Glomerular visceral epithelial cell (primary cell): Measurements from ENCODE around the gene SELENOM.

Experiments
- DNase-seq: peaks from one replicate; pipeline ENCODE4 v3.0.0-alpha.2; 2016; ENCODE audit errors: extremely low spot score

Gene SELENOM

GRCh38 chr22:31091106-31091975 is 16.0 kb downstream of the SELENOM start:
- no peak for DNase-seq

DNA sequence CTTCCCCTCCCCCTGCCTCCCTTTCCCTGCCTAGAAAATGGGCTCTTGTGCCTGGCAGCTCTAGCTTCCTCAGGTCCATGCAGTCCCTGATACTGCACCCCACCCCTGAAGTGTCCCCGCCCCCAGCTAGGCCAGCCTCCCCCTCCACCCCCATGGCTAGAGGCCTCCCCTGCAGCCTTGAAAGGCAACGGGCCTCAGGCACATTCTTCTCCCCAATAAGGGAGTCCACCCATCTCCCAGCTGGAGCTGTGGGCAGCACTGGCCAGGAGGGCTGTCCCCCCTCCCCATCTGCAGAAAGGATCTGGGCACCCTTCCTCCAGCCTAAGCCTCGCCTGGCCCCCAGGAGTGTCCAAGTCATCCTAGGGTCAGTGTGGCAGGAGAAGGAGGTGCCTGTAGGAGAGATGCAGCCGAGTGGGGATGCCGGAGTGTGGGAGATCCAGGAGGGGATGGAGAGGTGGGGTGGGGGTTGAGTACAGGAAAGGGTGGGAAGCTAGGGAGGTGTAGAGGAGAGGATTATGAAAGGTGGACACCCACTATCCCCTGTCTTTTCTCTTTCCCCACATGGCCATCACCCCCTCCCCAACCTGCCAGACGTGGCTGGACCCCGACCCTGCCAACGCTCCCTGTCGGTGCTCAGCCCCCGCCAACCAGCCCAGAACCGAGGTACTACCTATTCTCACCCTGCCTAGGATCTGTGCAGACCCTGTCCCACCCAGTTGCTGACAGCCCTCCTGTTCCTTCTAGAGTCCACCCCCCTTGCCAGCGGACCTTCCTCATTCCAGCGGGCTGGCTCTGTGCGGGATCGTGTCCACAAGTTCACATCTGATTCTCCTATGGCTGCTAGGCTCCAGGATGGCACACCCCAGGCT is 16.9 kb downstream of the SELENOM start:
- DNase-seq = no peak

GRCh38 chr22:31089160-31090100 is 17.9 kb downstream of the SELENOM start:
- no peak for DNase-seq

- no peak for DNase-seq
These were observed 19.0 kb downstream of the SELENOM start for GRCh38 chr22:31088233-31088986.

- no peak for DNase-seq
These were observed 19.6 kb downstream of the SELENOM start for GRCh38 chr22:31087744-31088215.

DNA sequence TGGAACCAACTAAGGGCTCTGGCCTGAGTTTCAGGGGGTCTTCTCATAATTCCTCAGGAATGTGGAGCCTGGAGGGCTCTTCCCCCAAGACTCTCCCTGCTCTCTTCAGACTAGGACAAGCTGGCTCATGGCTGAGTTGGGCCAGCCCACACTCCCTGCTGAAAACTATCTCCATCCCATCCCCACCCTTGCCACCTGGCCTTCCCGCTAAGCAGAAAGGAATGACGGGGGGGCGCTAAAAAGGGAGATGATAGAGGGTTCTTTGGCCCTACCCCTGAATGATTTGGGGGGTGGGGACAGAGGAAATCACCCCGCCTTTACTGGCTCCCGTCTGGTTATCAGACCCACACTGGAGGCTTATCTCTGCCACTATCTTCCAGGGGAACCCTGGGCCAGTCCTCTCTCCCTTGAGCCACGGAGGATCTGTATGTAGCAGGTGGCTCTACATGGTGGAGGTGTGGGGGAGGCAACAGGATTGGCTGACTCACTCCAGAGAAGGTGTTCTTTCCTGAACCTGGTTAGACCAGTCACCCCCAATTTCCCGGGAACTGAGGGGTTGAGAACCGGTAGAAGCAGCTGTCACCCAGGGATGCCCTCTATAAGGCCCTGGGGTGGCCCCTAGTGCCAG is 20.6 kb downstream of the SELENOM start:
- DNase-seq = no peak

- no peak for DNase-seq
These were observed 21.4 kb downstream of the SELENOM start for GRCh38 chr22:31085928-31086327.

- no peak for DNase-seq
These were observed 21.9 kb downstream of the SELENOM start for GRCh38 chr22:31085493-31085824.

DNA sequence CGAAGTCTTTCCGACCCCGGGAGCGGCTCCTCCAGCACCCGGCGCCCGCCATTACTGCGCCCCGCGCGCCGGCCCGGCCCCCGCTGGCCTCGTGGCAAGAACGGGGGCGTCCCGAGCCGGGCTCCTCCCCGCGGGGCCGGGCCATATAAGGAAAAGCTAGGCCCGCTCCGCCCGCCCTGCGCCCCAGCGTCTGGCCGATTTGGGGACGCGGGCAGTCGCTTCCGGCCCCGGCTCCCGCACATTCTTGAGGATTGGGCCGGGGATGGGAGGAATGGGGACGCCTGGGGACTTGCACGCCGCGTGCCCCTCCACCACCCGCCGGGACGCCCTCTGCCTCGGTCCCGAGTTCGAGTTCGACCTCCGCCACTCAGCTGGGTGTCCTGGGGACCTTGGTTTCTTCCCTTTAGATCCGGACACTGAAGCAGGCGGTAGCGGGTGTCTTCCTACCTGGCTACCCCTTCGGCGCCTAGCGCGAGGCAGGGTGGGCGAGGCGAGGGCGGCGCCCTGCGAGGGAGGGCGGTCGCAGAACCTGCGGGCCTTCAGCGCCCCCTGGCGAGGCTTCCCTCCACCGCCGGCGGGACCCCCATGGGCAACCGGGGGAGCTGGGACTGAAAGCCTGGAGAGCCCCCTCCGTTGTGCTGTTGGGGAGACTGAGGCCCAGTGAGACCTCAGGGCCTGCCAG is 22.4 kb downstream of the SELENOM start:
- DNase-seq = no peak

GRCh38 chr22:31083923-31084810 is 23.2 kb downstream of the SELENOM start:
- DNase-seq = no peak

DNA sequence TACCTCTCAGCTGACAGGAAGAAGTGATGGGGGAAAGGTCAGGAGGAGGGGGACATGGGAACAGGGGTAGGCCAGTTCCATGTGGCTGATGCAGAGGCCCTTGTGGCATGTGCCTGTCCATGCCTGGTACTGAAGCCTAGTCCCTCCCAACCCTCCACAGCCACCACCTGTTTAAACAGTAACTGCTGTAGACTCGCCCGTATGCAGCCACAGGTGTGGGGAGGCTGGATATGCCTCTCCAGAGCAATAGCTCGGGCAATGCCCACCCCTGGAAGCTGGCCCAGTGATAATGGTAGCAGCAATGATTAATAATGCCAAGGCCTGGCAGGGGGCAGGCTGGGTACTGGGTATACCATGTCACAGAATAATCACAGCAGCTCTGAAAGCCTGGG is 24.0 kb downstream of the SELENOM start:
- peak; percentile 41 for DNase-seq

- DNase-seq = peak; percentile 66
These were observed 24.6 kb downstream of the SELENOM start for GRCh38 chr22:31082606-31083376.

GRCh38 chr22:31081963-31082605 is 25.3 kb downstream of the SELENOM start:
- DNase-seq = peak; percentile 52

GRCh38 chr22:31080848-31081649 is 26.3 kb downstream of the SELENOM start, which contains the start of gene SMTN:
SMTN (plus strand) TSS chr22:31081318; CDS start chr22:31083259, 1,941 bp downstream.
- DNase-seq = peak; percentile 89

DNA sequence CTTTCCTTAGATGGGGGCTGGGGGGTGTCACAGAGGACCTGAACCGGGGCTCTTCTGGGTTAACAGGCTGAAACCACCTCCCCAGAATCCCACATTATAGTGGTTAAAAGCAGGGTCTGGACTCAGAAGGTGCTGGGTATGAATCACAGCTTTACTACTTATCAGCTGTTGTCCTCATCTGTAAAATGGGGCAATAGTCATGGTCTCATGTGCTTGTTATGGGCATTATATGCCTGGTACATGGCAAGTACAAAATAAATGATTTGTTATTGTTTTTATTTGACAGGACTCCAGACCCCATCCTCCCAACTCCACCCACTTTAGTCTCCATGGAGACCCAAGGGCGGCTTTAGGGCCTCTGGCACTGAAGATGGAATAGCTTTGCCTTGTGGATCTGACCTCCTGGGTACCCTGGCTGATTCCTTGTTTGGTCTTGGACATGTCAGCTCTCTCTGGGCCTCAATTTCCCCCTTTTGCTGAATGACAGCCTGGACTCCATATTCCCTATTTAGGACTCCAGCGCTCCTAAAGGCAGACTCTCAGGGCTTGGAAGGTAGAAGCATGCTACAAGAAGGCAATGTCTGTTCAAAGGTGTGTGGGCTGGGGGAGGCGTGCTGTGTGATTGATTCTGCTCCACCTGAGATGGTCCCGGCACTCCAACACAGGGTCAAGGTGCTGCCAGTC is 27.1 kb downstream of the SELENOM start:
- no peak for DNase-seq

- no peak for DNase-seq
These were observed 28.2 kb downstream of the SELENOM start for GRCh38 chr22:31079095-31079642.
